B cell (primary cell): Measurements from ENCODE around the gene NEK6. TPM values are rescaled to one million over a fixed set of nuclear protein-coding genes. Genes with fewer than 3 reads are reported as not detected.

Experiments
- ATAC-seq: fragments of 200-7000 bp; cut with Tn5 transposase; one replicate; pipeline ENCODE4 v1.10.0; 2021; ENCODE audit warnings: low read depth, mild to moderate bottlenecking, moderate number of reproducible peaks, moderate library complexity
- CTCF ChIA-PET: fragments of 350-600 bp; sonication (Branson Sonifier 250); formaldehyde crosslinking; loops from one replicate; lab custom pipeline; 2021; ENCODE audit warnings: antibody characterized with exemption, inconsistent platforms; lab: Charles Lee
- POLR2A ChIA-PET: fragments of 350-600 bp; sonication (Branson Sonifier 250); formaldehyde crosslinking; loops from one replicate; lab custom pipeline; 2021; ENCODE audit warnings: antibody characterized with exemption; lab: Charles Lee
- DNase-seq: peaks from one replicate; pipeline ENCODE4 v3.0.0; 2013
- H2AFZ ChIP-seq: 2 replicates; pipeline ENCODE4 v1.6.1; 2012; ENCODE audit warnings: mild to moderate bottlenecking, low read depth, low read length; ENCODE audit not compliant: insufficient read depth, poor library complexity, severe bottlenecking
- H3K27ac ChIP-seq, 2 donors: 1 replicate in 1 of 2; 2 replicates in 1 of 2; pipeline ENCODE4 v1.5.1; 2012 to 2013; ENCODE audit warnings: low read length in 2 of 2, mild to moderate bottlenecking in 2 of 2, moderate library complexity in 1 of 2
- H3K27me3 ChIP-seq, 4 experiments: fragments of 200-600 bp in 1 of 4; sonication (generic) in 1 of 4; replicated peaks in 1 of 4; 1 replicate in 2 of 4; 2 replicates in 2 of 4; pipeline versions ENCODE4 v1.6.1 to v1.7.0; 2013 to 2016; ENCODE audit warnings: low read length in 3 of 4, mild to moderate bottlenecking in 2 of 4, mixed read lengths in 1 of 4, moderate library complexity in 1 of 4; ENCODE audit not compliant: insufficient read depth in 4 of 4, control insufficient read depth in 3 of 4; ENCODE audit errors: control extremely low read depth in 1 of 4
- H3K36me3 ChIP-seq, 2 experiments: replicated peaks in 1 of 2; 1 replicate in 1 of 2; 2 replicates in 1 of 2; pipeline versions ENCODE4 v1.6.1 to v1.7.1; 2013; ENCODE audit warnings: low read length in 1 of 2; ENCODE audit not compliant: insufficient read depth in 2 of 2, control insufficient read depth in 1 of 2; ENCODE audit errors: control extremely low read depth in 1 of 2, extremely low read depth in 1 of 2
- H3K4me1 ChIP-seq, 2 donors: fragments of 200-600 bp in 1 of 2; sonication (generic) in 1 of 2; 1 replicate in 1 of 2; 2 replicates in 1 of 2; pipeline versions ENCODE4 v1.5.1 to v1.6.1; 2013 to 2017; ENCODE audit warnings: low read length in 2 of 2; ENCODE audit not compliant: control insufficient read depth in 2 of 2, insufficient read depth in 2 of 2
- H3K4me2 ChIP-seq: replicated peaks from 2 replicates; pipeline ENCODE3; 2012; ENCODE audit warnings: mild to moderate bottlenecking, low read depth, low read length; ENCODE audit not compliant: poor library complexity, severe bottlenecking
- H3K4me3 ChIP-seq, 5 experiments: fragments of 200-600 bp in 1 of 5; sonication (generic) in 1 of 5; 1 replicate in 3 of 5; 2 replicates in 2 of 5; pipeline versions ENCODE4 v1.5.1 to v1.7.0; 2011 to 2016; ENCODE audit warnings: low read length in 4 of 5, mild to moderate bottlenecking in 4 of 5, low read depth in 2 of 5, control low read depth in 1 of 5, moderate library complexity in 1 of 5; ENCODE audit not compliant: insufficient read depth in 1 of 5; ENCODE audit errors: control extremely low read depth in 1 of 5, extremely low read depth in 1 of 5
- H3K79me2 ChIP-seq: fragments of 200-600 bp; sonication (generic); one replicate; pipeline ENCODE4 v1.6.0; 2016; ENCODE audit warnings: low read length; ENCODE audit not compliant: control insufficient read depth, insufficient read depth
- H3K9ac ChIP-seq: fragments of 200-600 bp; sonication (generic); 2 replicates; pipeline ENCODE4 v1.6.1; 2017; ENCODE audit warnings: mild to moderate bottlenecking, low read length, moderate library complexity
- H3K9me3 ChIP-seq, 3 donors: one replicate each; pipeline versions ENCODE4 v1.6.1 to v1.7.1; 2013; ENCODE audit warnings: low read length in 2 of 3; ENCODE audit not compliant: control insufficient read depth in 2 of 3, insufficient read depth in 1 of 3; ENCODE audit errors: control extremely low read depth in 1 of 3
- H4K20me1 ChIP-seq: 2 replicates; pipeline ENCODE4 v1.6.0; 2012; ENCODE audit warnings: mild to moderate bottlenecking, low read length; ENCODE audit not compliant: insufficient read depth, control insufficient read depth, poor library complexity, severe bottlenecking
- H3K27ac Mint-ChIP-seq: one replicate; pipeline ENCODE4 v1.8.0; 2021; ENCODE audit warnings: mixed read lengths
- H3K27me3 Mint-ChIP-seq: one replicate; pipeline ENCODE4 v1.8.0; 2021; ENCODE audit warnings: mixed read lengths
- H3K4me1 Mint-ChIP-seq: one replicate; pipeline ENCODE4 v1.8.0; 2021; ENCODE audit warnings: mixed read lengths
- H3K4me3 Mint-ChIP-seq: one replicate; pipeline ENCODE4 v1.8.0; 2021; ENCODE audit warnings: mixed read lengths
- H3K9me3 Mint-ChIP-seq: one replicate; pipeline ENCODE4 v1.8.0; 2022; ENCODE audit warnings: mixed read lengths; ENCODE audit not compliant: insufficient read depth
- CTCF ChIP-seq: fragments of 200-600 bp; IDR thresholded peaks from one replicate; pipeline ENCODE4 v1.8.0; 2022; ENCODE audit warnings: antibody characterized with exemption, mild to moderate bottlenecking
- EZH2 ChIP-seq: IDR thresholded peaks from 2 replicates; pipeline ENCODE4 v1.6.1; 2012; ENCODE audit warnings: borderline replicate concordance, low read depth, mild to moderate bottlenecking, moderate library complexity, low read length; ENCODE audit not compliant: insufficient read depth, poor library complexity, severe bottlenecking
- WGBS: methylation state at CpG from one replicate; pipeline ENCODE4 v1.1.5; 2013; ENCODE audit warnings: missing lambda C conversion rate; ENCODE audit not compliant: insufficient coverage; 5-methylcytosine and 5-hydroxymethylcytosine counted together
- intact Hi-C: fragments of 100-400 bp; cut with micrococcal nuclease; formaldehyde crosslinking; loops from one replicate; pipeline ENCODE4 v1.10.0; 2022
- polyA plus RNA-seq: library from polyadenylated mRNA; depleted of rRNA; stranded (reverse); fragments of >200 nt; gene quantifications from 2 replicates; pipeline ENCODE4 v1.2.3, GENCODE V29; 2012
- total RNA-seq, 2 donors: library from RNA; stranded (reverse); fragments of 120-200 nt in 1 of 2; gene quantifications; 1 replicate in 1 of 2; 2 replicates in 1 of 2; pipeline versions ENCODE4 v1.2.3 to v1.2.4, GENCODE V29; 2013 to 2022

Gene NEK6
- total and polyA plus RNA-seq, 2 donors (not counting 1 experiment from before 2014, with no cell fraction given), result 40.0 to 63.1 TPM

- Histone ChIP-seq H3K27ac (no peak overlapping the region), H3K9me3 (peaks cover 0 to 2% (median 0%) of the 10 kb centered on the region in 3 donors), H2AFZ (no peak overlapping the region), H3K9ac (no peak overlapping the region), H3K79me2 (peaks cover 78% of the 10 kb centered on the region), H3K27me3 (no peaks in the 10 kb centered on the region), H3K36me3 (peaks cover 0 to 29% of the 10 kb centered on the region in 2 experiments), H4K20me1 (peaks cover 31% of the 10 kb centered on the region), H3K4me2 (no peak overlapping the region), H3K4me3 (no peak overlapping the region), H3K4me1 (no peaks in the 10 kb centered on the region)
- POLR2A ChIA-PET, result interaction anchor here (0.6 kb wide), 1 partner anchor 1485 kb away, joined by 3 read pairs; no protein-coding TSS in a partner anchor
- intact Hi-C loops, result no loop called here
- Mint-ChIP-seq H3K27ac (no peak overlapping the region), H3K4me3 (no peak overlapping the region), H3K9me3 (peaks cover 2% of the 10 kb centered on the region), H3K4me1 (peaks cover 3% of the 10 kb centered on the region), H3K27me3 (no peaks in the 10 kb centered on the region)
- CTCF ChIA-PET, result interaction anchor here (1.2 kb wide), 1 partner anchor 13 kb away, joined by 3 read pairs; no protein-coding TSS in a partner anchor
- ATAC-seq (no peak), DNase-seq (no peak)
- WGBS, result 100% methylated on average over 1 of the region's 1 CpG
- TF ChIP-seq CTCF (no peak), EZH2 (no peak)
Measured at GRCh38 chr9:124376329-124376728, 118.6 kb downstream of the NEK6 start.

GRCh38 chr9:124377551-124378406 lies 120.0 kb downstream of the NEK6 start:
- ATAC-seq (no peak), DNase-seq (no peak)
- peaks cover 70% of the 10 kb centered on the region for H3K79me2 ChIP-seq
- H4K20me1 ChIP-seq, result peaks cover 21% of the 10 kb centered on the region
- no peak overlapping the region for H3K9ac ChIP-seq
- H3K9me3 ChIP-seq, result peaks cover 0 to 2% (median 0%) of the 10 kb centered on the region in 3 donors
- no peak overlapping the region for H3K4me2 ChIP-seq
- no peak overlapping the region for H3K4me3 ChIP-seq
- intact Hi-C loops, result no loop called here
- H3K36me3 ChIP-seq, result peaks cover 0 to 34% of the 10 kb centered on the region in 2 experiments
- no peak overlapping the region for H3K27ac Mint-ChIP-seq
- no peaks in the 10 kb centered on the region for H3K4me1 ChIP-seq
- TF ChIP-seq EZH2, result no peak
- no peak for TF ChIP-seq CTCF
- POLR2A ChIA-PET, result interaction anchor here (0.5 kb wide), 1 partner anchor 17 kb away, joined by 4 read pairs; no protein-coding TSS in a partner anchor
- no peaks in the 10 kb centered on the region for H3K27me3 Mint-ChIP-seq
- peaks cover 2% of the 10 kb centered on the region for H3K9me3 Mint-ChIP-seq
- no peak overlapping the region for H2AFZ ChIP-seq
- 100% methylated on average over 4 of the region's 10 CpGs for WGBS
- no peaks in the 10 kb centered on the region for H3K27me3 ChIP-seq
- peaks cover 3% of the 10 kb centered on the region for H3K4me1 Mint-ChIP-seq
- no peak overlapping the region for H3K4me3 Mint-ChIP-seq
- CTCF ChIA-PET, result interaction anchor here (1.1 to 1.4 kb wide), 4 partner anchors 10 to 254 kb away, joined by 3 to 7 read pairs (median 6); no protein-coding TSS in a partner anchor
- H3K27ac ChIP-seq, result no peak overlapping the region
